ENCODE measurements around the gene CXCL6.

CXCL6 gene

GRCh38 chr4:73869130-73870055 is 32.9 kb downstream of the CXCL6 start, which contains the start of gene CXCL1:
Gene CXCL1, plus strand, starts transcription at chr4:73869393. Its CDS starts 78 bp downstream, at chr4:73869471.
- no peak for DNase-seq

GRCh38 chr4:73870260-73870659 is 33.8 kb downstream of the CXCL6 start:
- no peak for DNase-seq

- no peak for DNase-seq
These were observed 34.3 kb downstream of the CXCL6 start for GRCh38 chr4:73870768-73871167.

GRCh38 chr4:73871511-73872310 is 35.2 kb downstream of the CXCL6 start:
- no peak for DNase-seq

GRCh38 chr4:73872316-73873108 is 36.0 kb downstream of the CXCL6 start:
- DNase-seq, result no peak

- DNase-seq, result no peak
These were observed 37.9 kb downstream of the CXCL6 start for GRCh38 chr4:73874386-73874785.

GRCh38 chr4:73875401-73875800 is 38.9 kb downstream of the CXCL6 start:
- no peak for DNase-seq

- no peak for DNase-seq
These were observed 46.8 kb downstream of the CXCL6 start for GRCh38 chr4:73883306-73883705.

- DNase-seq, result no peak
These were observed 49.2 kb downstream of the CXCL6 start for GRCh38 chr4:73885574-73886267.
